ENCODE measurements around the gene C1QTNF8.

Gene C1QTNF8

GRCh38 chr16:1099189-1100083 is 3.4 kb upstream of the C1QTNF8 start:
- no peak overlapping the region for H3K4me3 ChIP-seq (ENCODE audit: low read length)
- TF ChIP-seq, protein P1, sequence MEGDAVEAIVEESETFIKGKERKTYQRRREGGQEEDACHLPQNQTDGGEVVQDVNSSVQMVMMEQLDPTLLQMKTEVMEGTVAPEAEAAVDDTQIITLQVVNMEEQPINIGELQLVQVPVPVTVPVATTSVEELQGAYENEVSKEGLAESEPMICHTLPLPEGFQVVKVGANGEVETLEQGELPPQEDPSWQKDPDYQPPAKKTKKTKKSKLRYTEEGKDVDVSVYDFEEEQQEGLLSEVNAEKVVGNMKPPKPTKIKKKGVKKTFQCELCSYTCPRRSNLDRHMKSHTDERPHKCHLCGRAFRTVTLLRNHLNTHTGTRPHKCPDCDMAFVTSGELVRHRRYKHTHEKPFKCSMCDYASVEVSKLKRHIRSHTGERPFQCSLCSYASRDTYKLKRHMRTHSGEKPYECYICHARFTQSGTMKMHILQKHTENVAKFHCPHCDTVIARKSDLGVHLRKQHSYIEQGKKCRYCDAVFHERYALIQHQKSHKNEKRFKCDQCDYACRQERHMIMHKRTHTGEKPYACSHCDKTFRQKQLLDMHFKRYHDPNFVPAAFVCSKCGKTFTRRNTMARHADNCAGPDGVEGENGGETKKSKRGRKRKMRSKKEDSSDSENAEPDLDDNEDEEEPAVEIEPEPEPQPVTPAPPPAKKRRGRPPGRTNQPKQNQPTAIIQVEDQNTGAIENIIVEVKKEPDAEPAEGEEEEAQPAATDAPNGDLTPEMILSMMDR (IDR thresholded peaks at IDR 0.05; ENCODE audit: insufficient read depth, low read depth, low read length, missing control alignments), result no peak
- no peak for DNase-seq (ENCODE audit: low read depth)

- TF ChIP-seq, protein P1 (IDR thresholded peaks at IDR 0.05; ENCODE audit: insufficient read depth, low read depth, low read length, missing control alignments), result no peak
- no peak for DNase-seq (ENCODE audit: low read depth)
- H3K4me3 ChIP-seq (ENCODE audit: low read length), result no peak overlapping the region
Observed at GRCh38 chr16:1098266-1098991, 2.4 kb upstream of the C1QTNF8 start.

GRCh38 chr16:1097800-1098199 is 1.8 kb upstream of the C1QTNF8 start:
- no peak for DNase-seq (ENCODE audit: low read depth)
- TF ChIP-seq, protein P1 (IDR thresholded peaks at IDR 0.05; ENCODE audit: insufficient read depth, low read depth, low read length, missing control alignments), result no peak
- H3K4me3 ChIP-seq (ENCODE audit: low read length), result no peak overlapping the region

GRCh38 chr16:1097156-1097555 is 1.1 kb upstream of the C1QTNF8 start:
- DNase-seq (ENCODE audit: low read depth), result no peak
- no peak overlapping the region for H3K4me3 ChIP-seq (ENCODE audit: low read length)
- TF ChIP-seq, protein P1 (IDR thresholded peaks at IDR 0.05; ENCODE audit: insufficient read depth, low read depth, low read length, missing control alignments), result no peak

- H3K4me3 ChIP-seq (ENCODE audit: low read length), result no peak overlapping the region
- DNase-seq (ENCODE audit: low read depth), result no peak
- TF ChIP-seq, protein P1 (IDR thresholded peaks at IDR 0.05; ENCODE audit: insufficient read depth, low read depth, low read length, missing control alignments), result no peak
Observed at GRCh38 chr16:1095450-1096168, 435 bp downstream of the C1QTNF8 start.

- H3K4me3 ChIP-seq (ENCODE audit: low read length), result no peak overlapping the region
- DNase-seq (ENCODE audit: low read depth), result no peak
- TF ChIP-seq, protein P1 (IDR thresholded peaks at IDR 0.05; ENCODE audit: insufficient read depth, low read depth, low read length, missing control alignments), result no peak
Observed at GRCh38 chr16:1094601-1095449, 1.2 kb downstream of the C1QTNF8 start.

All from epithelial cell of esophagus (primary cell).